ENCODE measurements around the gene DLST. TPM values are rescaled to one million over a fixed set of nuclear protein-coding genes. Genes with fewer than 3 reads are reported as not detected.
A peak's percentile ranks its signal among the peaks of the same experiment; 100 is the strongest.

Gene DLST
- polyA plus RNA-seq, 1 experiment, result 150 TPM

DNA sequence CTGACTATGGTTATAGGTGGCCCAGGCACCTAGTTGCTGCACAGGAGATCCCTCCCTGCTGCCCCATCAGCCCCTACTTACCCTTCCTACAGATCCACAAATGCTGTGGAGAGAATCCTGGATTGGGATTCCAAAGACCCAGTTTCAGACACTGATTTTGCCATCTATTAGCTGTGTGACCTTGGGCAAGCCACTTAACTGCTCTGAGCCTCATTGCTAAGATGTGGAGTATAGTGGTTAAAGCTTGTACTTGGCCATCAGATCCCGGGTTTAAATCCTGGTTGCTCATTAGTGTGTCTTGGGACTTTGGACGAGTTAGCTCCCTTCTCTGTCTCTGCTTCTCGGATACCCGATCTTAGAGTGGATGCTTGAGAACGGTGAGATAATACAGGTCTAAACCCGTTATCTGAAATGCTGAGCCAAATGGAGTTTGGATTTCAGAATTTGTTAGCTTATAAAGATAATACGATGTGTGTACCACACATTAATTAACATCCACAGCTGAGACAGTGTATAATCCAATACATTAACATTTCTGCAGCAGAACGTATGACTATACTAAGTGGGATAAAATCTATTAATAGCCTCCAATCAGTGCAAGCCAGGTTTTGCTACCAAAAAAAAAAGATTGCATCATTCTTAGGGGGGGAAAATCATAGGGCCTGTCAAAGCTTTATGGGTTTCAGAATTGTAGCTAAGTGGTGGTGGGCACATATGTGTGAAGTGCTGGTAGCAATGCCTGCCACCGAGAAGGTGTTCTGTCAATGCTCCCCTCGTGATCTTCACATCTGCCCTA lies 21.8 kb upstream of the DLST start:
- peaks cover 3% of the 10 kb centered on the region for H3K27me3 ChIP-seq (ENCODE audit: control insufficient read depth, insufficient read depth, low read length)
- POLR2A ChIA-PET, result interaction anchor here (0.5 to 1.6 kb wide), 5 partner anchors 19 to 75 kb away, joined by 3 to 6 read pairs (median 4); no protein-coding TSS in a partner anchor

DNA sequence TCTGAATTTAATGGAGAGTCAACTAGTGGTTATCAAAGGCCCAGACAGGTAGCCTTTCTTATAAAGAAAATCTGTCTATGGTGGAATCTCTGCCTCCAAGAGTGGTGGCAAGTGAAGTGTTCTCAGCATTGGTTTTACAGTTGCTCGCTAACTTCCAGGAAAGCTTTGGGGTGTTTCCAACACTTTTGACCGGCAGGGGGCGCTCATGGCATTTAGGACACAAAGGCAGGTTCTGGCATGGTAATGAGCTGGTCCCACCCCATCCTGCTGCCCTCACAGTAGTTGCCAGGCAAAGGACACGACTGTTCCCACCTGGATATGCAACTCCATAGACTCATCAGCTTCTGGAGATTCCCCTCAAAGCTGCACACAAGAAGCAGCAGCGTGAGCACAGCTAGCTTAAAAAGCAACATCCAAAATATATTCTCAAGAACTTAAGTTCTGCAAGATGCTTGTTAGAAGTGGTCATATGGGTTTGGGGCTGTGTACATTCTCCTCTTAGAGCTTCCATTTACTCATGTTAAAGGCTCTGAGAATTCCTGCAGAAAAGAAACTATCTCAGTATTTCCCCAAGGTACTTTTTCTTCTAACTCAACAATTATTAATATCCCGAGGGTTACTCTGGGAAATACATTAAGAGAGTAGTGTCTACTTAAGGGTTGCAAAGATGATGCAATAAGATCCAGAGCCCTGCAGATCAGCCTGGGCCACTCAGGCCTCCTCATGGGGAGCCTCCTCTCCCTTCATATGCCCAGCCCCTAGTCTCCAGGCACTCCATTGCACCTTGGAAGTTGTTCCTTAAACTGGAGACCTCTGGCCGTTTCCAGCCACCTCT lies 20.6 kb upstream of the DLST start:
- CTCF ChIA-PET, result interaction anchor here (0.6 to 9.4 kb wide), 53 partner anchors 8 to 1835 kb away, joined by 3 to 227 read pairs (median 4); partner anchors contain the start of genes DLST, EIF2B2, PROX2 and RPS6KL1
- TF ChIP-seq, protein P1, sequence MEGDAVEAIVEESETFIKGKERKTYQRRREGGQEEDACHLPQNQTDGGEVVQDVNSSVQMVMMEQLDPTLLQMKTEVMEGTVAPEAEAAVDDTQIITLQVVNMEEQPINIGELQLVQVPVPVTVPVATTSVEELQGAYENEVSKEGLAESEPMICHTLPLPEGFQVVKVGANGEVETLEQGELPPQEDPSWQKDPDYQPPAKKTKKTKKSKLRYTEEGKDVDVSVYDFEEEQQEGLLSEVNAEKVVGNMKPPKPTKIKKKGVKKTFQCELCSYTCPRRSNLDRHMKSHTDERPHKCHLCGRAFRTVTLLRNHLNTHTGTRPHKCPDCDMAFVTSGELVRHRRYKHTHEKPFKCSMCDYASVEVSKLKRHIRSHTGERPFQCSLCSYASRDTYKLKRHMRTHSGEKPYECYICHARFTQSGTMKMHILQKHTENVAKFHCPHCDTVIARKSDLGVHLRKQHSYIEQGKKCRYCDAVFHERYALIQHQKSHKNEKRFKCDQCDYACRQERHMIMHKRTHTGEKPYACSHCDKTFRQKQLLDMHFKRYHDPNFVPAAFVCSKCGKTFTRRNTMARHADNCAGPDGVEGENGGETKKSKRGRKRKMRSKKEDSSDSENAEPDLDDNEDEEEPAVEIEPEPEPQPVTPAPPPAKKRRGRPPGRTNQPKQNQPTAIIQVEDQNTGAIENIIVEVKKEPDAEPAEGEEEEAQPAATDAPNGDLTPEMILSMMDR (IDR thresholded peaks at IDR 0.05; ENCODE audit: low read depth, low read length), result peak; percentile 86
- POLR2A ChIA-PET, result interaction anchor here (0.5 to 1.6 kb wide), 6 partner anchors 17 to 74 kb away, joined by 4 to 11 read pairs (median 6); no protein-coding TSS in a partner anchor
- DNase-seq (ENCODE audit: low read depth, low spot score), result peak; percentile 57
- H3K27me3 ChIP-seq (ENCODE audit: control insufficient read depth, insufficient read depth, low read length), result peaks cover 4% of the 10 kb centered on the region
- H3K9me3 ChIP-seq (ENCODE audit: control insufficient read depth, insufficient read depth, low read length), result no peaks in the 10 kb centered on the region
- no peak overlapping the region for H3K4me3 ChIP-seq (ENCODE audit: low read depth, low read length)
- H3K27ac ChIP-seq (ENCODE audit: low read depth, low read length), result no peak overlapping the region

More for the DNA sequence above, 21.8 kb upstream of the DLST start:
- TF ChIP-seq, protein P1 (IDR thresholded peaks at IDR 0.05; ENCODE audit: low read depth, low read length), result no peak
- no peak overlapping the region for H3K4me3 ChIP-seq (ENCODE audit: low read depth, low read length)
- no peak overlapping the region for H3K27ac ChIP-seq (ENCODE audit: low read depth, low read length)
- CTCF ChIA-PET, result interaction anchor here (0.8 to 9.4 kb wide), 30 partner anchors 8 to 287 kb away, joined by 3 to 227 read pairs (median 6); partner anchors contain the start of genes DLST, PROX2 and RPS6KL1
- no peak for DNase-seq (ENCODE audit: low read depth, low spot score)
- H3K9me3 ChIP-seq (ENCODE audit: control insufficient read depth, insufficient read depth, low read length), result no peaks in the 10 kb centered on the region

DNA sequence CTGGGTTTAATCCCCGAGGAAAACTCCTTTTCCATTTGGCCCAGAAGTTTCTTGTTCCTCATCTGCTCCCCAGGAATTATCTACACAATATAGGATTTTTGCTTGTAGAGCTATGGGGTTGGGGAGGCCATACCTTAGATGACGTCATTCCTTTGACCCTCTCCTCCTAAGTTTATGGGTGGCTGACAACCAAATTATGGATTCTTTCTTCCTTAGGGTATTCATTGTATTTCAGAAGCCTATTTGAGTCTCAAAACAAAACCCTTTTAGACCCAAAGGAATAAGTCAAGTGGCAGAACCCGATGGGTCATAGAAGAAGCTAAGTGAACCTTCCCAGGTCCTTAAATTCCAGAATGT lies 20.0 kb upstream of the DLST start:
- H3K27ac ChIP-seq (ENCODE audit: low read depth, low read length), result no peak overlapping the region
- ChIA-PET POLR2A (interaction anchor here (1.6 kb wide), 1 partner anchor 21 kb away, joined by 6 read pairs; no protein-coding TSS in a partner anchor), CTCF (interaction anchor here (0.5 to 9.4 kb wide), 36 partner anchors 9 to 1836 kb away, joined by 3 to 227 read pairs (median 6); partner anchors contain the start of genes DLST, EIF2B2 and PROX2)
- no peak for DNase-seq (ENCODE audit: low read depth, low spot score)
- no peak overlapping the region for H3K4me3 ChIP-seq (ENCODE audit: low read depth, low read length)
- H3K27me3 ChIP-seq (ENCODE audit: control insufficient read depth, insufficient read depth, low read length), result peaks cover 6% of the 10 kb centered on the region
- H3K9me3 ChIP-seq (ENCODE audit: control insufficient read depth, insufficient read depth, low read length), result no peaks in the 10 kb centered on the region
- TF ChIP-seq, protein P1 (IDR thresholded peaks at IDR 0.05; ENCODE audit: low read depth, low read length), result no peak

DNA sequence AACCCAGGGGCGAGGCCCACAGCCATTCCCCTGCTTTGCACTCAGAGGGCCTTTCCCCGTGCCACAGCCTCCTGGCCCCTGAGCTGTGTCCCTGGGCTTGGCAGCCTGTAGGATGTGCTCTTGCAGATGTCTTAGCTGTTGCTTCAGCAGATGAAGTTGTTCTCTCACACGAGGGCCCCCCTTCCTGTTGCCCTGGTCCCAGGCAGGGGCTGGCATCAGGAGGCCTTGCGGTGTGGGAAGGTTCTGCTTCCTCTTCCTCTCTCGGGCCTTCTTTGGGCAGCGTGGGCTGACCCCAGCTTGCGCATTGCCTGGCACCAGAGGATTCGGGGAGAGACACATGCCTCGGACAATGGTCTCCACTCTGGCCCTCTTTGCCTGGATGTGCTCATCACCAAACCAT lies 18.4 kb upstream of the DLST start:
- H3K9me3 ChIP-seq (ENCODE audit: control insufficient read depth, insufficient read depth, low read length), result no peaks in the 10 kb centered on the region
- H3K27ac ChIP-seq (ENCODE audit: low read depth, low read length), result no peak overlapping the region
- TF ChIP-seq, protein P1 (IDR thresholded peaks at IDR 0.05; ENCODE audit: low read depth, low read length), result no peak
- H3K27me3 ChIP-seq (ENCODE audit: control insufficient read depth, insufficient read depth, low read length), result peaks cover 6% of the 10 kb centered on the region
- DNase-seq (ENCODE audit: low read depth, low spot score), result no peak
- H3K4me3 ChIP-seq (ENCODE audit: low read depth, low read length), result no peak overlapping the region
- CTCF ChIA-PET, result interaction anchor here (1.7 to 9.4 kb wide), 4 partner anchors 10 to 225 kb away, joined by 7 to 227 read pairs (median 114); partner anchors contain the start of genes DLST and PROX2
- POLR2A ChIA-PET, result interaction anchor here (1.1 kb wide), 1 partner anchor 26 kb away, joined by 4 read pairs; no protein-coding TSS in a partner anchor

Measured in AG04450 (cell line).